GM12891 (cell line): Measurements from ENCODE around the gene RND2.

Experiments
- POLR2A ChIP-seq: IDR thresholded peaks from 2 replicates; pipeline ENCODE4 v1.6.1; 2011; ENCODE audit warnings: low read depth, low read length, control low read depth
- POLR2AphosphoS5 ChIP-seq: IDR thresholded peaks from 2 replicates; pipeline ENCODE4 v1.6.1; 2011; ENCODE audit warnings: low read depth, low read length, control low read depth
- SPI1 ChIP-seq: IDR thresholded peaks from 2 replicates; pipeline ENCODE4 v1.6.1; 2011; ENCODE audit warnings: low read depth, low read length, control low read depth
- TAF1 ChIP-seq: IDR thresholded peaks from 2 replicates; pipeline ENCODE4 v1.6.1; 2011; ENCODE audit warnings: low read depth, low read length, control low read depth

DNA sequence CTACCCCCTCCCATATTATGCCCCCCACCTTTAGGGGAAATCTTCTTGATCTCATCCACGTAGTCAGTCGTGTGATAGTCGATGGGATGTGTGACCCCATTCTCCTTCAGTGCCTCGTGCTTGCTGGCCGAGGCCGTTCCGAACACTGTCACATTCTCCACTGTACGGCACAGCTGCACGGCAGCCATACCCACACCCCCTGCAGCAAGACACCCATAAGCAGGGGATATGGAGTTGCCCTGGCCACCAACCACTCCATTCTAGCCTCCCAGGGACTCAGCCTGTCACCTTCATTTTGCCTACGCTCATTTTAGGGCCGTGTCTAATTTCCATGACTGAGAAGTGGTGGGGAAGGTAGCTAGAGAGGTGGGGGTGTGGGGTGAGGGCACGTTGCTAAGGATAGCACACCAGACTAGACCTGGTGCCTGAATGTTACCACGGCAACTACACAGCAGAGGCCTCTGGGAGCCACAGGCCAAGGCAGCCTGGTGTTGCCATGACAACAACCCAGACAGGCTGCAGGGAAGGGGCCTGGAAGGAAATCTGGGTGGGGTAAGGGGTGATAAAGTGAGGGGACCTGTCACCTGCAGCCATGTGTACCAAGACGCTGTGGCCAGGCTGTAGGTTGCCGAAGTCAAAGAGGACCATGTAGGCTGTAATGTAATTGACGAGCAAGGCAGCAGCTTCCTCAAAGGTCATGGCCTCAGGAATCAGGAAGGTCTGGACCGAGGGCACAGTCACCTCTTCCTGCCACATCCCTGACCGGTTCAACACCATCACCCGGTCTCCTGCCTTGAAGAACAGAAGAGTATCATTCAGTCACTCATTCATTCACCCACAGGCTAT, 6.8 kb upstream of the RND2 start:
- TF ChIP-seq POLR2A (no peak), TAF1 (no peak), POLR2AphosphoS5 (peak; percentile 8; the same call in 1 of the 2 replicates), SPI1 (no peak)
